OCI-M1 (cell line): ENCODE data around the gene CYGB.
"Not testable (repeated sequence)": the region's sequence is repeated elsewhere in the genome, so short reads cannot be mapped to it uniquely, and the experiment has no call there.

Experiments used
- DNase-seq: peaks from one replicate; lab custom pipeline; 2025; lab: John Stamatoyannopoulos, UW

Gene CYGB

DNA sequence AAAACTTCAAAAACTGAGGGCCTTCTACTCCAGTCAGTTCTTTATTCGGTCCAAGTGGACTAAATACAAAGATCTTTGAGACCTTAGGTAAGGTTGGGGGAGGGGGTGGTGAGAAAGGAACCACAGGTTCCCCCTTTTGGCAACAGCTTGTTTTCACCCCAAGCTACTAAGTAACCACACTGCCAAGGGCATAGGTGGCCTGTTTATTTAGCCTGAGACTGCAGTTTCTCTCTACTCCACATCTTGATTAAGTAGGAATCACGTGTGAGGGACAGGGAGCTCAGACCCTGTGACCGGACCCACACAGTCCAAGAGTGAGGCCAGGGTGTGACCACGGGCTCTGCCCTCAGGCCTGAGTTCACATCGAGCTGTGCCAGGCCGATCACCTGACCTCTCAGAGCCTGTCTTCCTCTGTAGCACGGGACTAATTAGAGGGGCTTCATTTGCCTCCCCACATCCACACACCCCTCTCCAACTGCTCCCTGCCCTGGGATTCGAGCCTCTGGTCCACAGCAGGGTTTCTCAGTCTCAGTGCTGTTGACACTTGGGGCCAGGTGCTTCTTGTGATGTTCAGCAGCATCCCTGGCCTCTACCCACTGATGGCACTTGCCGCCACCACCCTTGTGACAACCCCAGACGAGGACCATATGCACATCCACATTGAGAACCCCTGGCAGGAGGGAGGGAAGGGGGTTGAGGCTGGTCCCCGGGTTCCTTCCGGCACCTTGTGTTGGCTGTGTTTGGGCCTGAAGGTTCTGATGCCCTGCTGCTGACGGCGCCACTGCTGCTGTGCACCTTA, 30.3 kb upstream of the CYGB start:
- peak; percentile 75 for DNase-seq

- no peak for DNase-seq
These were observed 29.5 kb upstream of the CYGB start for GRCh38 chr17:76566988-76567431.

- DNase-seq, result no peak
These were observed 29.1 kb upstream of the CYGB start for GRCh38 chr17:76566613-76566943.

DNA sequence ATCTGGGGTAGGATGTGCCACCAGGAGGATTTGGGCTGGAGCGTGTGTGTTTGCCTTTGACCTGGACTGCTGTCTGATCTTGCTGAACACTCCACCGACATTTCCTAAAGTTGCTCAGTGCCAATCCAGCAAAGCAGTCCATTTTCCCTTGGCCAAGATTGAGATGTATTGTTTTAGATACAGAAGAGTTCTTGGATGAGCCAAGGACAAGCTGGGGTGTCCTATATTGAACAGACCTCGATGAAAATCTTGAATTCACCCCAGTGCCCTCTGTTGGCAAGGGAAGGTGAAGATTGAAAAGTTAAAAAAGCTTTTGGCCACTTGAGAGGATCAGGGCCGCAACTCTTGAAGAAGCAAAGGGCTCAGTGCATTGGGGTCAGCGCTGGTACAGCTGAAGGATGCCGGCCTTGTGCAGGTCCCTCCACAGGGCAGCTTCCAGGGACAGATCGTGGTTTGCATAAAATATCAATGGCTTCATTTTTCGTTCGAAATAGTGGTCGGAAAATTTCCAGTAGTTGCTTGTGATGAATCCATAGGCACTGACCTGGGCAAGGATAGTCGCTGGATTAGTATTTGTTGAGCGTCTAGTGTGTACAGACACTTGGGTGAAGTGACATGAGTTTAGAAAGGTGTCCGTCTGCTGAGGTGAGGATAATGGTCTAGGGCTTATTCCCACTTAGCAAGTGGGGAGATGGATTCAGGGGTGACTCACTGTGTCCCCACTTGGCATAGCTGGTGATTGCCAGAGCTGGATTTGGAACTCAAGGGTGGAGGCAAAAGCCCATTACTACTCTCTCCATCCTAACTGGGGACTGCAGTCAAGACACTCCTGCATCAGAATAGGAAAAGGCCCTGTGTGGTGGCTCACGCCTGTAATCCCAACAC, 28.5 kb upstream of the CYGB start:
- DNase-seq, result no peak

GRCh38 chr17:76564991-76565727, 27.6 kb upstream of the CYGB start:
- DNase-seq, result not testable (repeated sequence)

DNA sequence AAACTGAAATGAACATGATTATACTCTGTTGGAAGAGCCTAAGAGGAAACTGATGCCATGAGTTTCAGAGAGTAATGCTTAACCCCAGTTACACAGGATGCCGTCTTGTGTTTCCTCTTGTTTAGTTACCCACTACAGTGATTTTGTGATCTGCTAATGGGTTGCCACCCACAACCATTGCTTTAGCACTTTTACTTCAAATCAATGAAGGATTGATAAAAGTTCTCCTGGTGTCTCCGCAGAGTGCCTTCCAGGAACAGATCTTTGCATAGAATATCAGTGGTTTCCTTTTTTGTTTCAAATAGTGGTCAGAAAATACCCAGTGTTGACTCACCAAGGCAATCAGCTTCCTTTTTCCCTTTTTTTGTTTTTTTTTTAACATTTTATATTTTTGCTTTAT, 25.9 kb upstream of the CYGB start:
- DNase-seq, result not testable (repeated sequence)

DNA sequence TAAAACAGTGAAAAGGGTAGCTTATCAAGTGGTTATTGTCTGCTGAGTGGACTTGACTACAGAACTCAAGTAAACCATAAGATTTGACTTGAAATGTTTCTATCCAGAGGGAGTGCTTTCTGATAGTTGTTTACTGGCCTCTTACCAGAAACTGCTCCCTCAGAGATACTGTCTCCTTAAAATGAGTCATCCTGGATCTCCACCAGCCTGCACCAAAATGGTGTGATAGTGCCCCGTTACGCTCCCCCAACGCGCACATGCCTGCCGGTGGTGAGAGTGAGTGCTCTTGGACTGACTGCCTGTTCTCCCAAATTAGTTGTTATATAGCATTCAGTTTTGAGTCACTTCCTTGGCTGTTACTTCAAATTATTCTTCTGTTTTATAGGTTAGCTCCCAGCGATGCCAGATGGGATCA, 25.2 kb upstream of the CYGB start:
- DNase-seq, result no peak

DNA sequence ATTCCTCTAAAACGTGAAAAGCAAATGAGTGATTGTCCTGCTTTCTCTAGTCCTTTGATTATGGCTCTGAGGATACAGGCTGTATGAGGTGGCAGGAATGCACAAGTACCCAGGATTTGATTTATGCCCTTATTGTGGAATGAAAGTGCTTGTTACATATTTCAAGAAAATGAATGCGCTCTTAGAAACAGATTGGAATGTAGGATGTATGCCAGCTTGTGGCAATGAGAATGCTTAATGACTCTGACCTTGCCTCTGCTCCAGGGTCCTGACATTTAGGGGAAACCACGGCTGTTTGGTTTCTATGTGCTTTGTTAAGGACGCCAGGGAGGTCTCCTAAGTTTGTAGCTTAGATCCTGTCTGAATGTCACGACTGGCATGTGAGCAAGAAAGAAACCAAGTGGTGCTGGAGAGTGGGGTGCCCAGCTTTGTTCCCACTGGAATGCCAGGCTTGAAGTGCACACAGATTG, 24.3 kb upstream of the CYGB start:
- no peak for DNase-seq

DNA sequence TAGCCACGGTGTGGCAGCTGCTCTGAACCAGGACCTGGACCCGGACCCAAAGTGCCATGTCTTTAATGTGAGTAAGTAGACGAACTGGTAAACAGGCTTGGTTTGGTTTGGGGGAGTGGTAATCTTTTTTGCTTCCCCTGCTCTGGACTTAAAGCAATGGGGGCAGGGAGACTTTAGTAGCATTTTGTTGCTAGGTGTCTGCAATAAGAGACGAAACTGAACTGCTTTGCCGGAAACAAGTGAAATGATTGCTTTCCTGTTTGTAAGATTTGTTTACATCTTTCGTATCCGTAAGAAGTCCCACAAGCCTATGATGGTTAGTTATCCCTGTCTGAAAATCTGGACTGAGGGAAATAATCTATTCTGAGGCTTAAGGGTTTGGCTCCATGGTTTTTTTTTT, 23.8 kb upstream of the CYGB start:
- no peak for DNase-seq

DNA sequence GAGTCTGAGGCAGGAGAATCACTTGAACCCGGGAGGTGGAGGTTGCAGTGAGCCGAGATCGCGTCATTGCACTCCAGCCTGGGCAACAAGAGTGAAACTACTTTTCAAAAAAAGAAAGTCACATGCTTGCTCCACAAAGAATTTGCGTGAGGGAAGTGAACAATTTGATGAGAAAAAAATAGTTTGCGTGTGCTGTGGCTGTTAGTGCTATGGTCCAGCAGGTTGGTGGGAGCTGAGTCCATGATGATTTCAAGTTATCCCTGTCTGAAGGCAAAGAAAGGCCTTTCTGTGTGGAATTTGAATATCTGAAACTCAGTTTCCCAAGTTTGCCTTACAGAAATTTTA, 23.3 kb upstream of the CYGB start:
- no peak for DNase-seq

- DNase-seq, result no peak
These were observed 22.7 kb upstream of the CYGB start for GRCh38 chr17:76560036-76560876.

GRCh38 chr17:76559460-76559859, 22.0 kb upstream of the CYGB start:
- DNase-seq, result not testable (repeated sequence)

- peak; percentile 63 for DNase-seq
These were observed 20.9 kb upstream of the CYGB start for GRCh38 chr17:76558198-76559095.

GRCh38 chr17:76557368-76558197, 20.1 kb upstream of the CYGB start:
- peak; percentile 96 for DNase-seq

GRCh38 chr17:76556765-76557367, 19.4 kb upstream of the CYGB start:
- DNase-seq, result peak; percentile 70

- DNase-seq, result no peak
These were observed 16.6 kb upstream of the CYGB start for GRCh38 chr17:76554131-76554530.

GRCh38 chr17:76553178-76553908, 15.8 kb upstream of the CYGB start:
- no peak for DNase-seq

DNA sequence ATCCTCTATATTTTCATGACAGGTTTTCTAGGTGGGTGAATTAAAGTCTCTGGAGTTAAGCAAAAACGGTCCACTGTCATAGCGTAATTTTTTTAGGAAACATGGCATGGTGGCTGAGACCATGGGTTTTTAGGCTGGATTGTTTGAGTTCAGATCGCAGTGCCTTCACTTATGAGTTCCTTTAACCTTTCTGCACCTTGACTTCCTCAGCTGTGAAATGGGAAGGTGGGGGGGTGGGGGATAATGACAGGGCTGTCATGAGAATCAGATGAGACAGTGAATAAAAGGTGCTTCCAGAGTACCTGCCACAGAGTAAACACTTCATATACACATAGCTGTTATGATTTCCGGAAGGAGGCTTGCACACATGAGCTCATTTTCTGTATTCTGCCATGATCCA, 14.2 kb upstream of the CYGB start:
- no peak for DNase-seq
